Stomach (tissue), 9 donors: ENCODE data around the gene B4GALNT3. TPM values are rescaled to one million over a fixed set of nuclear protein-coding genes. Genes with fewer than 3 reads are reported as not detected.

Experiments
- DNase-seq, 2 donors: peaks; one replicate each; pipeline versions ENCODE4 v3.0.0 to v3.0.0-alpha.2; 2013 to 2019
- H3K27ac ChIP-seq, 5 donors: fragments of 200-600 bp in 4 of 5; sonication (generic) in 4 of 5; one replicate each; pipeline ENCODE4 v1.5.1; 2013 to 2019; ENCODE audit warnings: mild to moderate bottlenecking in 1 of 5, moderate library complexity in 1 of 5
- H3K27me3 ChIP-seq, 3 donors: fragments of 200-600 bp; sonication (generic); one replicate each; pipeline ENCODE4 v1.5.1; 2017 to 2019; ENCODE audit warnings: mixed run types in 1 of 3
- H3K36me3 ChIP-seq, 4 donors: fragments of 200-600 bp; sonication (generic); 1 replicate in 3 of 4; 2 replicates in 1 of 4; pipeline ENCODE4 v1.5.1; 2016 to 2019
- H3K4me1 ChIP-seq, 4 donors: fragments of 200-600 bp; sonication (generic); one replicate each; pipeline ENCODE4 v1.5.1; 2016 to 2019
- H3K4me3 ChIP-seq, 4 donors: fragments of 200-600 bp; sonication (generic) in 3 of 4; one replicate each; pipeline ENCODE4 v1.5.1; 2016 to 2019; ENCODE audit warnings: mild to moderate bottlenecking in 1 of 4
- H3K9me3 ChIP-seq, 4 donors: fragments of 200-600 bp; sonication (generic); one replicate each; pipeline ENCODE4 v1.5.1; 2016 to 2019
- EP300 ChIP-seq: sonication (generic); formaldehyde crosslinking; IDR thresholded peaks from one replicate; pipeline ENCODE4 v1.6.1; 2017; ENCODE audit warnings: antibody characterized with exemption
- POLR2A ChIP-seq, 4 donors: fragments of 450-650 bp; IDR thresholded peaks; one replicate each; pipeline ENCODE4 v1.6.1; 2016; ENCODE audit warnings: antibody characterized with exemption in 4 of 4, control low read depth in 2 of 4, mild to moderate bottlenecking in 1 of 4, moderate library complexity in 1 of 4
- POLR2AphosphoS5 ChIP-seq, 3 donors: sonication (generic); formaldehyde crosslinking; IDR thresholded peaks; one replicate each; pipeline ENCODE4 v1.6.1; 2016; ENCODE audit warnings: antibody characterized with exemption in 3 of 3
- WGBS, 5 donors: extraction: QIAGEN DNeasy Blood & Tissue Kit in 3 of 5; methylation state at CpG; one replicate each; pipeline versions ENCODE4 v1.1.5 to v1.1.7; 2013 to 2018; 5-methylcytosine and 5-hydroxymethylcytosine counted together
- intact Hi-C: fragments of 100-400 bp; cut with DNase I; formaldehyde crosslinking; loops from one replicate; pipeline ENCODE4 v1.15.1; 2023; ENCODE audit warnings: low total_unique reads
- polyA plus RNA-seq, 3 donors: library from polyadenylated mRNA; stranded (reverse); fragments of 200-250 nt; gene quantifications; one replicate each; pipeline ENCODE4 v1.2.3, GENCODE V29; 2013
- total RNA-seq, 5 donors: library from RNA; depleted of rRNA; stranded (reverse); fragments of >200 nt; gene quantifications; one replicate each; pipeline versions ENCODE4 v1.1.0 to v1.2.3, GENCODE V29; 2014 to 2016
- TF ChIP-seq, protein P1 (sequence below), 7 experiments: fragments of 450-650 bp in 4 of 7; fragments of 200-600 bp in 3 of 7; sonication (generic) in 3 of 7; IDR thresholded peaks; one replicate each; pipeline ENCODE4 v1.5.1; 2016 to 2019; ENCODE audit warnings: antibody characterized with exemption in 7 of 7, control low read depth in 2 of 7, mild to moderate bottlenecking in 1 of 7
- donor health status: healthy with polysubstance abuse.
- donor health status: Bipolar disorder and iron deficiency.
- donor health status: healthy.

The B4GALNT3 gene
- total and polyA plus RNA-seq, 8 donors, result 20.8 to 332 (median 71.0) TPM

DNA sequence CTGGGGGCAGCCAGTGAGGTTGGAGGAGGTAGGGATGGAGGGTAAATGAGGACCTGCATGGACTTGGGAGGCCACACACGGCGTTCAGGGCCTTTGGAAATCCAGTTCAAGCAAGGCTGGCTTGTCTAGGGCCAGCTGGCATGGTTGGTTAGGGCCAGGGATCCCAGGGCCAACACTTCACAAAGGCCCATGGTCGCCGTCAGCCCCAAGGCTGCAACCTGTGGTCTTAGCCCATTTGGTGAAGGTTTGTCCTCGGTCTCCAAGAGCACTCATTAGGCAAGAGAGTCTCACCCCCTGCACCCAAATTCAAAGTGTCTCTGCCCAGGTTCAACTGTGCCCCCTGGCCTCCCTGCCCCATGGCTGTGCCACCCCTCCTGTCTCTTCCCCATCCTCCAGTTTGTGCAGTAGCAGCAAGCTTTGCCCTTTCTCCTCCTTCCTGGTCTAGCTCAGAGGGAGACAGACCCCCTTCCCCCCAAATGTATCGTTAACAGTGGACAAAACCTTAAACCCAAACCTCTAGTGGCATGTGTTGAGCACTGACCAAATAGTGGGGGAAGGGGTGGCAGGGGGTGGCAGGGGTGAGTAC, 109.4 kb downstream of the B4GALNT3 start:
- H3K4me1 ChIP-seq, result peaks cover 25 to 39% (median 33%) of the 10 kb centered on the region in 4 donors
- no peaks in the 10 kb centered on the region for H3K27me3 ChIP-seq
- TF ChIP-seq EP300, result no peak
- TF ChIP-seq POLR2A (IDR thresholded peaks at IDR 0.05), result no peak
- TF ChIP-seq POLR2AphosphoS5 (IDR thresholded peaks at IDR 0.05), result no peak
- TF ChIP-seq, protein P1, sequence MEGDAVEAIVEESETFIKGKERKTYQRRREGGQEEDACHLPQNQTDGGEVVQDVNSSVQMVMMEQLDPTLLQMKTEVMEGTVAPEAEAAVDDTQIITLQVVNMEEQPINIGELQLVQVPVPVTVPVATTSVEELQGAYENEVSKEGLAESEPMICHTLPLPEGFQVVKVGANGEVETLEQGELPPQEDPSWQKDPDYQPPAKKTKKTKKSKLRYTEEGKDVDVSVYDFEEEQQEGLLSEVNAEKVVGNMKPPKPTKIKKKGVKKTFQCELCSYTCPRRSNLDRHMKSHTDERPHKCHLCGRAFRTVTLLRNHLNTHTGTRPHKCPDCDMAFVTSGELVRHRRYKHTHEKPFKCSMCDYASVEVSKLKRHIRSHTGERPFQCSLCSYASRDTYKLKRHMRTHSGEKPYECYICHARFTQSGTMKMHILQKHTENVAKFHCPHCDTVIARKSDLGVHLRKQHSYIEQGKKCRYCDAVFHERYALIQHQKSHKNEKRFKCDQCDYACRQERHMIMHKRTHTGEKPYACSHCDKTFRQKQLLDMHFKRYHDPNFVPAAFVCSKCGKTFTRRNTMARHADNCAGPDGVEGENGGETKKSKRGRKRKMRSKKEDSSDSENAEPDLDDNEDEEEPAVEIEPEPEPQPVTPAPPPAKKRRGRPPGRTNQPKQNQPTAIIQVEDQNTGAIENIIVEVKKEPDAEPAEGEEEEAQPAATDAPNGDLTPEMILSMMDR (IDR thresholded peaks at IDR 0.05), result no peak
- H3K27ac ChIP-seq, result peak overlapping the region; percentile 23 to 94 (median 91)
- intact Hi-C loops, result loop anchor here (10.0 kb wide), 2 partner anchors 176 to 376 kb away; partner anchors contain the start of gene RAD52
- DNase-seq, result no peak
- WGBS, 5 donors, result 71 to 80% (median 74%) methylated on average over 5 to 6 of the region's 6 CpGs
- H3K9me3 ChIP-seq, result no peaks in the 10 kb centered on the region
- peak overlapping the region; percentile 58 to 77 (median 65) for H3K4me3 ChIP-seq
- peaks cover 0 to 11% (median 2%) of the 10 kb centered on the region in 4 donors for H3K36me3 ChIP-seq

- WGBS, 5 donors, result 1 to 4% (median 3%) methylated on average over 25 to 44 of the region's 44 CpGs
- peak overlapping the region; percentile 84 to 94 (median 91) for H3K27ac ChIP-seq
- intact Hi-C loops, result loop anchor here (10.0 kb wide), 4 partner anchors 65 to 375 kb away; partner anchors contain the start of gene RAD52
- H3K9me3 ChIP-seq, result no peaks in the 10 kb centered on the region
- TF ChIP-seq, protein P1 (IDR thresholded peaks at IDR 0.05), result peak in 5 of 7 experiments; percentile 88 to 95 (median 91)
- TF ChIP-seq POLR2AphosphoS5 (IDR thresholded peaks at IDR 0.05), result peak in 2 of 3 donors; percentile 27 to 84
- TF ChIP-seq POLR2A (IDR thresholded peaks at IDR 0.05), result no peak
- no peak for TF ChIP-seq EP300
- peaks cover 0 to 10% (median 0%) of the 10 kb centered on the region in 4 donors for H3K36me3 ChIP-seq
- H3K27me3 ChIP-seq, result no peaks in the 10 kb centered on the region
- DNase-seq, result peak; percentile 90 to 95
- peak overlapping the region; percentile 58 to 77 (median 65) for H3K4me3 ChIP-seq
- peaks cover 25 to 40% (median 33%) of the 10 kb centered on the region in 4 donors for H3K4me1 ChIP-seq
These were observed 110.2 kb downstream of the B4GALNT3 start for GRCh38 chr12:569803-570434.

DNA sequence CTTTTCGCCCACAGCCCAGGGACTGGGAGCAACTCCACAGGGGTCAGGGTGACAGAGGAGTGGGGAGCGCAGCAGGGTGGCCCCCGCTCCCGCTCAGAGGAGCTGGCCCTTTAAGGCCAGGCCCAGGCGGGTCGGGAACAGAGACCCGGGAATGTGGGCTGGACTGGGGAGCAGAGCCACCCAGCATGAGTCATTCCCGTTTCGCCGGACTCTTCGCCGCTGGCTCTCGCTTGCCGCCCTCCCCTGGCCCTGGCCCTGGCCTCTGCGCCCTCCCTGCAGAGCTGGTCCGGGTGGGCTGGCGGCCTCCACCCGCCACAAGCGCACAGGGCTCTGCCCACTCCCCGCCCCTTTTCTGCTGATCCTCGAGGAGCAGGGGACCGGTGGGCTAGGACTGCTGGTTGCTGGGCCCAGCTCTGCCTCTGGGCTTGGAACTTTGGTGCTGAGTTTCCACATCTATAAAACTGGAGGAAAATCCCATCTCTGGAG, 110.7 kb downstream of the B4GALNT3 start:
- intact Hi-C loops, result loop anchor here (10.0 kb wide), 2 partner anchors 64 to 244 kb away; no protein-coding TSS in a partner anchor
- Histone ChIP-seq H3K36me3 (peaks cover 0 to 4% (median 0%) of the 10 kb centered on the region in 4 donors), H3K27ac (peak overlapping the region; percentile 84 to 94 (median 91)), H3K4me3 (peak overlapping the region; percentile 58 to 77 (median 65)), H3K9me3 (no peaks in the 10 kb centered on the region), H3K4me1 (peaks cover 25 to 45% (median 39%) of the 10 kb centered on the region in 4 donors), H3K27me3 (no peaks in the 10 kb centered on the region)
- TF ChIP-seq, protein P1 (IDR thresholded peaks at IDR 0.05), result no peak
- TF ChIP-seq POLR2AphosphoS5 (IDR thresholded peaks at IDR 0.05), result peak; percentile 28 to 75 (median 63)
- 8 to 33% (median 18%) methylated on average over 14 to 22 of the region's 22 CpGs for WGBS, 5 donors
- DNase-seq, result peak; percentile 77 to 87
